Spleen (tissue), 11 donors: ENCODE results near the gene NKAIN2. TPM values are rescaled to one million over a fixed set of nuclear protein-coding genes. Genes with fewer than 3 reads are reported as not detected.

Source experiments
- DNase-seq: peaks from one replicate; pipeline ENCODE4 v3.0.0-alpha.2; 2020
- H3K27ac ChIP-seq, 8 donors: fragments of 200-600 bp; sonication (generic) in 7 of 8; 1 replicate in 4 of 8; 2 replicates in 4 of 8; pipeline versions ENCODE4 v1.5.0 to v1.8.0; 2016 to 2021; ENCODE audit warnings: inconsistent platforms in 4 of 8, mild to moderate bottlenecking in 4 of 8, moderate library complexity in 1 of 8
- H3K27me3 ChIP-seq, 7 donors: fragments of 200-600 bp; sonication (generic) in 6 of 7; replicated peaks in 1 of 7; 1 replicate in 4 of 7; 2 replicates in 3 of 7; pipeline versions ENCODE4 v1.5.0 to v1.8.0; 2016 to 2021; ENCODE audit warnings: inconsistent platforms in 3 of 7, mild to moderate bottlenecking in 1 of 7
- H3K36me3 ChIP-seq, 6 donors: fragments of 200-600 bp; sonication (generic) in 5 of 6; 1 replicate in 4 of 6; 2 replicates in 2 of 6; pipeline versions ENCODE4 v1.5.0 to v1.8.0; 2016 to 2021; ENCODE audit warnings: inconsistent platforms in 2 of 6
- H3K4me1 ChIP-seq, 6 donors: fragments of 200-600 bp; sonication (generic) in 5 of 6; 1 replicate in 3 of 6; 2 replicates in 3 of 6; pipeline versions ENCODE4 v1.5.0 to v1.8.0; 2016 to 2021; ENCODE audit warnings: inconsistent platforms in 3 of 6
- H3K4me3 ChIP-seq, 8 donors: fragments of 200-600 bp; sonication (generic) in 7 of 8; 1 replicate in 4 of 8; 2 replicates in 4 of 8; pipeline versions ENCODE4 v1.5.0 to v1.8.0; 2016 to 2021; ENCODE audit warnings: inconsistent platforms in 4 of 8, mild to moderate bottlenecking in 4 of 8, moderate library complexity in 2 of 8
- H3K9me3 ChIP-seq, 8 donors: fragments of 200-600 bp; sonication (generic) in 7 of 8; 1 replicate in 4 of 8; 2 replicates in 4 of 8; pipeline versions ENCODE4 v1.5.0 to v1.8.0; 2016 to 2021; ENCODE audit warnings: inconsistent platforms in 4 of 8
- POLR2A ChIP-seq, 3 donors: fragments of 450-650 bp; IDR thresholded peaks; one replicate each; pipeline ENCODE4 v1.5.1; 2017; ENCODE audit warnings: antibody characterized with exemption in 3 of 3, mild to moderate bottlenecking in 1 of 3
- POLR2AphosphoS5 ChIP-seq, 3 donors: sonication (generic); formaldehyde crosslinking; IDR thresholded peaks; one replicate each; pipeline ENCODE4 v1.5.1; 2017; ENCODE audit warnings: antibody characterized with exemption in 3 of 3
- WGBS, 5 donors: extraction: QIAGEN DNeasy Blood & Tissue Kit in 3 of 5; methylation state at CpG; one replicate each; pipeline versions ENCODE4 v1.1.5 to v1.1.7; 2013 to 2018; 5-methylcytosine and 5-hydroxymethylcytosine counted together
- intact Hi-C: fragments of 100-400 bp; cut with DNase I; formaldehyde crosslinking; loops from one replicate; pipeline ENCODE4 v1.15.0; 2023; ENCODE audit warnings: low total_unique reads
- polyA plus RNA-seq, 3 donors: library from polyadenylated mRNA; stranded (reverse); fragments of 200-250 nt; gene quantifications; one replicate each; pipeline ENCODE4 v1.2.1, GENCODE V29; 2013
- total RNA-seq, 7 donors: library from RNA; depleted of rRNA in 3 of 7; stranded (reverse); fragments of >200 nt in 3 of 7; fragmentation: NEBNext Ultra II Directional in 4 of 7; extraction: Animal tissue kit (Norgen Biotek cat#: 25700) in 4 of 7; gene quantifications; one replicate each; pipeline versions ENCODE4 v1.1.0 to v1.2.1, GENCODE V29; 2016 to 2021
- TF ChIP-seq, protein P1 (sequence below), 11 experiments: fragments of 200-600 bp in 7 of 11; fragments of 450-650 bp in 4 of 11; sonication (generic) in 4 of 11; IDR thresholded peaks in 8 of 11; conservative IDR thresholded peaks in 3 of 11; 1 replicate in 7 of 11; 2 replicates in 4 of 11; pipeline versions ENCODE4 v1.4.0 to v1.8.0; 2016 to 2021; ENCODE audit warnings: antibody characterized with exemption in 11 of 11, inconsistent platforms in 4 of 11, mild to moderate bottlenecking in 1 of 11
- donor health status: healthy with polysubstance abuse.
- donor health status: DM: no; HTN: no; CAD: no; lungs with moderate emphysema.
- donor health status: DM: no; HTN: no; CAD: no.
- donor health status: Bipolar disorder and iron deficiency.
- donor health status: healthy.
- donor health status: DM: no; HTN: no; CAD: no.
- donor health status: DM: yes; HTN: yes; CAD: no.

Gene NKAIN2
- total and polyA plus RNA-seq, 10 donors, result 0.13 to 0.51 (median 0.18) TPM; not detected in 4

DNA sequence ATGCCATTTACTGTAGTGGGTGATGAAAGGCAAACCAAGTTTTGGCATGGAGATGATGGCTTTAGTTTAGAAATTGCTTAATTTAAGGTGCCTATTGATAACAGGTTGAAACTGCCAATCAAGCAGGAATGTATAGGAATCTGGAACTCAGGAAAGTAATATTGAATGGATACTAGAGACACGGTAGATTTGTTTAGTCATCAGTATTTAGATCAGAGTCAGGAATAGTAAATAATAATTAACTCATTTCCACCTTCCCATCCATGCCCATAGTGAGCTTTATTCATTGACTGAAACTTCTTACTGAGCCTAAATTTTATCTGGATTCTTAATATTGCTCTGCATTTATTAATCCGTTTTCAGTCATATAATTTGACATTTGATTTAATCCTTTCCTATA is 500.3 kb downstream of the NKAIN2 start:
- no peaks in the 10 kb centered on the region for H3K4me1 ChIP-seq
- no peak overlapping the region for H3K4me3 ChIP-seq
- H3K9me3 ChIP-seq, result peaks cover 0 to 8% (median 0%) of the 10 kb centered on the region in 8 donors
- H3K27ac ChIP-seq, result no peak overlapping the region
- intact Hi-C loops, result no loop called here
- DNase-seq, result no peak
- H3K36me3 ChIP-seq, result no peaks in the 10 kb centered on the region
- 70 to 90% (median 80%) methylated on average over 2 of the region's 2 CpGs for WGBS, 5 donors
- TF ChIP-seq POLR2AphosphoS5 (IDR thresholded peaks at IDR 0.05), result no peak
- TF ChIP-seq, protein P1, sequence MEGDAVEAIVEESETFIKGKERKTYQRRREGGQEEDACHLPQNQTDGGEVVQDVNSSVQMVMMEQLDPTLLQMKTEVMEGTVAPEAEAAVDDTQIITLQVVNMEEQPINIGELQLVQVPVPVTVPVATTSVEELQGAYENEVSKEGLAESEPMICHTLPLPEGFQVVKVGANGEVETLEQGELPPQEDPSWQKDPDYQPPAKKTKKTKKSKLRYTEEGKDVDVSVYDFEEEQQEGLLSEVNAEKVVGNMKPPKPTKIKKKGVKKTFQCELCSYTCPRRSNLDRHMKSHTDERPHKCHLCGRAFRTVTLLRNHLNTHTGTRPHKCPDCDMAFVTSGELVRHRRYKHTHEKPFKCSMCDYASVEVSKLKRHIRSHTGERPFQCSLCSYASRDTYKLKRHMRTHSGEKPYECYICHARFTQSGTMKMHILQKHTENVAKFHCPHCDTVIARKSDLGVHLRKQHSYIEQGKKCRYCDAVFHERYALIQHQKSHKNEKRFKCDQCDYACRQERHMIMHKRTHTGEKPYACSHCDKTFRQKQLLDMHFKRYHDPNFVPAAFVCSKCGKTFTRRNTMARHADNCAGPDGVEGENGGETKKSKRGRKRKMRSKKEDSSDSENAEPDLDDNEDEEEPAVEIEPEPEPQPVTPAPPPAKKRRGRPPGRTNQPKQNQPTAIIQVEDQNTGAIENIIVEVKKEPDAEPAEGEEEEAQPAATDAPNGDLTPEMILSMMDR (IDR thresholded peaks at IDR 0.05 in 8 of 11, conservative IDR thresholded peaks at IDR 0.05 in 3 of 11), result no peak
- TF ChIP-seq POLR2A (IDR thresholded peaks at IDR 0.05), result no peak
- no peaks in the 10 kb centered on the region for H3K27me3 ChIP-seq

DNA sequence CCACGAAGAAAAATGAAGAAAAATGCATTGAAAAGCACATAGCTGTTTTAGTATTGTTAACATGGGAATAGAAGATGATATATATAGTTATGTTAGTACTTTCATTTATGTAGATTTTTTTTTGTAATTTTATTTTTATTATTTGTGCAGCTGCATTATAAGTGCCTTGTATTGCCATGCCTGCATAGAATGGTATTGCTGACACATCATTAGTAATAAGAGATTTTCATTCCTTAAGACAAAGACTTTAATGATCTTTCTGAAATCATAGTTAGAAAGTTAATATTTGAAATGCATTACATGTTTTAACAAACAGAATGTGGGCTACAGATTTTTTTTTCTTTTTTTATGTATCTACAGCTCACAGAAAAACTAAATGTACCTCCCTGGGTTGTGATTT is 506.5 kb downstream of the NKAIN2 start:
- intact Hi-C loops, result no loop called here
- Histone ChIP-seq H3K27ac (no peak overlapping the region), H3K27me3 (no peaks in the 10 kb centered on the region), H3K4me1 (no peaks in the 10 kb centered on the region), H3K4me3 (no peak overlapping the region), H3K9me3 (no peaks in the 10 kb centered on the region), H3K36me3 (no peaks in the 10 kb centered on the region)
- no peak for DNase-seq
- 62 to 84% (median 71%) methylated on average over 1 of the region's 1 CpG for WGBS, 5 donors
- TF ChIP-seq POLR2A (IDR thresholded peaks at IDR 0.05) (no peak), POLR2AphosphoS5 (IDR thresholded peaks at IDR 0.05) (no peak)
- TF ChIP-seq, protein P1 (IDR thresholded peaks at IDR 0.05 in 8 of 11, conservative IDR thresholded peaks at IDR 0.05 in 3 of 11), result no peak

DNA sequence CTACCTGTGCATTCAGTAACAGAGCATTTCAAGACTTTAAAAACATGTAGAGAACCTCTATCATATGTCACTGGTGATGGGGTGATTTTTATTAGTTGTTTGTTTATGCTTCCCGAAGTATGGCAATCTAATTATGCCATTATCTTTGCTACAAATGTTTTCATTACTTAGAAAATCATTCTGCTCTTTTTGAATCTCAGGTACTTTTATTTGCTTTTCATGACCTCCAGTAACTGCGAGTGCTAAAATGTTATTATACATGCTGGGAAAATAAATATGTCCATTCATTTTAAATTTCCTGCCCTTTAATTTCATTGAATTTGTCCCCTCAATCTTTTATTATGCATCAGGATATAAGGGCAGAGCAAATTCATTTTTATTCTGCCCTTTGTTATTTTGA is 515.7 kb downstream of the NKAIN2 start:
- no peak for TF ChIP-seq POLR2AphosphoS5 (IDR thresholded peaks at IDR 0.05)
- TF ChIP-seq POLR2A (IDR thresholded peaks at IDR 0.05), result no peak
- TF ChIP-seq, protein P1 (IDR thresholded peaks at IDR 0.05 in 8 of 11, conservative IDR thresholded peaks at IDR 0.05 in 3 of 11), result no peak
- H3K36me3 ChIP-seq, result no peaks in the 10 kb centered on the region

DNA sequence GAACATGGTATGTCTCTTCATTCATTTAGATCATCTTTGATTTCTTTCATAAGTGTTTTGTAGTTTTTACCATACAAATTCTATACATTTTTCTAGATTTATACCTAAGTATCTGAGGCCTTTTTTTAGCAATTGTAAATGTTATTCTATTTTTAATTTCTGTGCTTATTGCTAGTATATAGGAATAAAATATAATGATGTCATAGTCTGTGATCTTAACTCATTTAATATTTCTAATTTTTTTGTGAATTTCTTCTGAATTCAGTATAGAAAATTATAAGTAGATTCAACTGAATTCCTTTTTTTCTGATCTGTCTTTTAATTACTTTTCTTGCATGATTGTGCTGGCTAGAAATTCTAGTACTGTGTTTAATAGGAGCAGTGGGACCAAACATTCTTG is 520.6 kb downstream of the NKAIN2 start:
- no peak for DNase-seq
- no peak for TF ChIP-seq POLR2AphosphoS5 (IDR thresholded peaks at IDR 0.05)
- Histone ChIP-seq H3K9me3 (peaks cover 0 to 4% (median 0%) of the 10 kb centered on the region in 8 donors), H3K4me3 (no peak overlapping the region), H3K27me3 (no peaks in the 10 kb centered on the region), H3K27ac (no peak overlapping the region), H3K36me3 (no peaks in the 10 kb centered on the region), H3K4me1 (no peaks in the 10 kb centered on the region)
- intact Hi-C loops, result no loop called here

More for the DNA sequence above, 515.7 kb downstream of the NKAIN2 start:
- no peaks in the 10 kb centered on the region for H3K4me1 ChIP-seq
- no peak overlapping the region for H3K27ac ChIP-seq
- no peak for DNase-seq
- H3K4me3 ChIP-seq, result no peak overlapping the region
- H3K9me3 ChIP-seq, result peaks cover 0 to 4% (median 0%) of the 10 kb centered on the region in 8 donors
- intact Hi-C loops, result no loop called here
- WGBS, 5 donors, result 77 to 90% (median 86%) methylated on average over 2 of the region's 2 CpGs
- no peaks in the 10 kb centered on the region for H3K27me3 ChIP-seq

DNA sequence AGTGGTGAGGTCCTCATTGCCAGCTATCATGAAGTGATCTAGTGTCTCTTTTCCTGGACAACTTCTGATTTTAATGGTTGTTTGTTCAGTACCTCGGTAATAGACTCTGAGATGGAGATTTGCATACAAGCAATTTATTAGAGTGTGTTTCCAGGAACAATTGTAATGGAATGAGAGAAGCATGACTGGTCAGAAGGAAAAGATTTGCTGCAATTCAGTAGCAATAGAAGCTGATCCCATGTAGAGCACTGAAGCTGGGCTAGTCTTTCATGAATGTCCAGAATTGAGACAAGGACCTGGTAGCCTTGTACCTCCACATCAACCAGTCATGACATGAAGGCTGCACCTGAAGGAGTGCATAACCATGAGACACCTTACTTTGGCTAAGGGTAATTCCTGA is 526.5 kb downstream of the NKAIN2 start:
- Histone ChIP-seq H3K4me1 (no peaks in the 10 kb centered on the region), H3K27ac (no peak overlapping the region)
- intact Hi-C loops, result no loop called here

More for the DNA sequence above, 526.5 kb downstream of the NKAIN2 start:
- TF ChIP-seq, protein P1 (IDR thresholded peaks at IDR 0.05 in 8 of 11, conservative IDR thresholded peaks at IDR 0.05 in 3 of 11), result no peak
- TF ChIP-seq POLR2A (IDR thresholded peaks at IDR 0.05) (no peak), POLR2AphosphoS5 (IDR thresholded peaks at IDR 0.05) (no peak)
- Histone ChIP-seq H3K4me3 (no peak overlapping the region), H3K9me3 (no peaks in the 10 kb centered on the region), H3K27me3 (no peaks in the 10 kb centered on the region), H3K36me3 (no peaks in the 10 kb centered on the region)
- no peak for DNase-seq
- 63 to 74% (median 65%) methylated on average over 1 of the region's 1 CpG for WGBS, 5 donors
